IMR-90 (cell line): ENCODE data around the gene CYP2J2. TPM values are rescaled to one million over a fixed set of nuclear protein-coding genes. Genes with fewer than 3 reads are reported as not detected.

Experiments used
- ATAC-seq: fragments of 200-7000 bp; cut with Tn5 transposase; 2 replicates; pipeline ENCODE4 v1.9.1; 2020; ENCODE audit warnings: low read depth, mild to moderate bottlenecking, moderate library complexity
- BruUV-seq: library from RNA; stranded (reverse); fragments of 400-500 nt; replicated peaks from 2 replicates; lab custom pipeline; 2021; lab: Mats Ljungman, UMichigan
- CTCF ChIA-PET: fragments of 300-600 bp; formaldehyde crosslinking; extraction: SDS; loops from one replicate; lab custom pipeline; 2021; ENCODE audit warnings: antibody characterized with exemption; lab: Yijun Ruan, JAX
- POLR2A ChIA-PET: fragments of 300-600 bp; sonication (Branson Sonifier 250); formaldehyde crosslinking; loops from one replicate; lab custom pipeline; 2022; ENCODE audit warnings: antibody characterized with exemption; ENCODE audit not compliant: unreplicated experiment; lab: Charles Lee
- DNase-seq: peaks from one replicate; pipeline ENCODE4 v3.0.0; 2013
- H2AFZ ChIP-seq: replicated peaks from 2 replicates; pipeline ENCODE3; 2013; ENCODE audit warnings: low read length, mild to moderate bottlenecking; ENCODE audit not compliant: poor library complexity
- H2AK5ac ChIP-seq: 2 replicates; pipeline ENCODE4 v1.6.1; 2013; ENCODE audit warnings: low read depth, low read length, inconsistent platforms
- H2AK9ac ChIP-seq: replicated peaks from 2 replicates; pipeline ENCODE3; 2013; ENCODE audit warnings: mild to moderate bottlenecking, low read depth, low read length, moderate library complexity; ENCODE audit not compliant: poor library complexity
- H2BK120ac ChIP-seq: 2 replicates; pipeline ENCODE4 v1.6.1; 2013; ENCODE audit warnings: low read depth, low read length, inconsistent platforms
- H2BK15ac ChIP-seq: 3 replicates; pipeline ENCODE4 v1.6.1; 2013; ENCODE audit warnings: low read depth, low read length, inconsistent platforms
- H2BK20ac ChIP-seq: 2 replicates; pipeline ENCODE4 v1.6.1; 2013; ENCODE audit warnings: low read depth, mild to moderate bottlenecking, inconsistent platforms, low read length, moderate library complexity
- H2BK5ac ChIP-seq: 2 replicates; pipeline ENCODE4 v1.6.1; 2013; ENCODE audit warnings: mild to moderate bottlenecking, low read depth, low read length, inconsistent platforms; ENCODE audit not compliant: poor library complexity, severe bottlenecking
- H3K14ac ChIP-seq: replicated peaks from 2 replicates; pipeline ENCODE4 v1.6.1; 2013; ENCODE audit warnings: low read depth, low read length, inconsistent platforms
- H3K18ac ChIP-seq: 2 replicates; pipeline ENCODE4 v1.6.1; 2013; ENCODE audit warnings: low read depth, low read length, control low read depth
- H3K23ac ChIP-seq: 2 replicates; pipeline ENCODE4 v1.6.1; 2013; ENCODE audit warnings: low read depth, low read length, inconsistent platforms
- H3K27ac ChIP-seq: 2 replicates; pipeline ENCODE4 v1.5.1; 2013; ENCODE audit warnings: mild to moderate bottlenecking, control low read depth, low read length; ENCODE audit not compliant: insufficient read depth
- H3K27me3 ChIP-seq: 2 replicates; pipeline ENCODE4 v1.6.1; 2013; ENCODE audit warnings: low read length; ENCODE audit not compliant: control insufficient read depth, insufficient read depth
- H3K36me3 ChIP-seq: 2 replicates; pipeline ENCODE4 v1.6.1; 2013; ENCODE audit warnings: low read length, mixed read lengths; ENCODE audit not compliant: control insufficient read depth, insufficient read depth
- H3K4ac ChIP-seq: 2 replicates; pipeline ENCODE4 v1.6.1; 2013; ENCODE audit warnings: low read depth, low read length, inconsistent platforms
- H3K4me1 ChIP-seq: 2 replicates; pipeline ENCODE4 v1.6.1; 2013; ENCODE audit warnings: low read length, mixed read lengths; ENCODE audit not compliant: control insufficient read depth, insufficient read depth
- H3K4me2 ChIP-seq: 2 replicates; pipeline ENCODE4 v1.6.1; 2013; ENCODE audit warnings: low read depth, mild to moderate bottlenecking, control low read depth, low read length, moderate library complexity
- H3K4me3 ChIP-seq: 2 replicates; pipeline ENCODE4 v1.5.1; 2013; ENCODE audit warnings: low read depth, mild to moderate bottlenecking, control low read depth, low read length, moderate library complexity; ENCODE audit not compliant: insufficient read depth
- H3K56ac ChIP-seq: 2 replicates; pipeline ENCODE4 v1.6.1; 2013; ENCODE audit warnings: low read length, inconsistent platforms; ENCODE audit not compliant: insufficient read depth; ENCODE audit errors: extremely low read depth
- H3K79me1 ChIP-seq, 2 experiments: 2 replicates each; pipeline ENCODE4 v1.6.1; 2013; ENCODE audit warnings: low read length in 2 of 2, inconsistent platforms in 1 of 2, low read depth in 1 of 2
- H3K9ac ChIP-seq: 2 replicates; pipeline ENCODE4 v1.6.1; 2013; ENCODE audit warnings: low read depth, low read length, control low read depth
- H3K9me1 ChIP-seq: 2 replicates; pipeline ENCODE4 v1.6.1; 2013; ENCODE audit warnings: low read length, inconsistent platforms; ENCODE audit not compliant: insufficient read depth
- H3K9me3 ChIP-seq: 2 replicates; pipeline ENCODE4 v1.6.1; 2013; ENCODE audit warnings: low read length; ENCODE audit not compliant: control insufficient read depth, insufficient read depth
- H4K20me1 ChIP-seq: 2 replicates; pipeline ENCODE4 v1.6.1; 2013; ENCODE audit warnings: low read length, inconsistent platforms; ENCODE audit not compliant: insufficient read depth
- H4K5ac ChIP-seq: 2 replicates; pipeline ENCODE4 v1.6.1; 2013; ENCODE audit warnings: mild to moderate bottlenecking, low read depth, low read length, control low read depth
- H4K8ac ChIP-seq, 2 experiments: 2 replicates each; pipeline ENCODE4 v1.6.1; 2013; ENCODE audit warnings: low read depth in 2 of 2, low read length in 2 of 2, control low read depth in 1 of 2, inconsistent platforms in 1 of 2
- H4K91ac ChIP-seq: 2 replicates; pipeline ENCODE4 v1.6.1; 2013; ENCODE audit warnings: low read depth, low read length, inconsistent platforms; ENCODE audit not compliant: insufficient read depth
- CEBPB ChIP-seq: IDR thresholded peaks from 2 replicates; pipeline ENCODE4 v1.6.1; 2012; ENCODE audit warnings: low read depth, low read length, improper control_type of control experiment
- FOS ChIP-seq: fragments of 150-350 bp; IDR thresholded peaks from 2 replicates; pipeline ENCODE4 v1.6.1; 2016; ENCODE audit warnings: low read depth, low read length
- MAFK ChIP-seq: IDR thresholded peaks from 2 replicates; pipeline ENCODE4 v1.6.1; 2012; ENCODE audit warnings: low read depth, low read length, improper control_type of control experiment
- MAZ ChIP-seq: IDR thresholded peaks from 2 replicates; pipeline ENCODE4 v1.6.1; 2012; ENCODE audit warnings: low read depth, mild to moderate bottlenecking, low read length, improper control_type of control experiment, moderate library complexity, borderline replicate concordance
- MXI1 ChIP-seq: IDR thresholded peaks from 2 replicates; pipeline ENCODE4 v1.6.1; 2012; ENCODE audit warnings: low read depth, mild to moderate bottlenecking, low read length, moderate library complexity, borderline replicate concordance
- NFE2L2 ChIP-seq: fragments of 150-350 bp; IDR thresholded peaks from 2 replicates; pipeline ENCODE4 v1.6.1; 2016; ENCODE audit warnings: low read depth, mild to moderate bottlenecking, low read length
- RAD21 ChIP-seq: IDR thresholded peaks from 2 replicates; pipeline ENCODE4 v1.6.1; 2012; ENCODE audit warnings: low read length, improper control_type of control experiment
- RFX5 ChIP-seq: IDR thresholded peaks from 2 replicates; pipeline ENCODE4 v1.8.0; 2012; ENCODE audit warnings: low read depth, mild to moderate bottlenecking, low read length, moderate library complexity
- SMC3 ChIP-seq: fragments of 150-350 bp; IDR thresholded peaks from 2 replicates; pipeline ENCODE4 v1.6.1; 2016; ENCODE audit warnings: low read depth, mild to moderate bottlenecking, antibody characterized with exemption, low read length, moderate library complexity
- WGBS, 2 experiments: methylation state at CpG; one replicate each; pipeline versions ENCODE4 v1.1.5 to v1.1.7; 2013; ENCODE audit warnings: missing lambda C conversion rate in 2 of 2; ENCODE audit not compliant: insufficient read length in 1 of 2; ENCODE audit errors: extremely low coverage in 2 of 2; 5-methylcytosine and 5-hydroxymethylcytosine counted together
- dilution Hi-C: fragments of 300-500 bp; cut with HindIII; formaldehyde crosslinking; loops from one replicate; pipeline ENCODE4 v1.14.3; 2018; ENCODE audit warnings: low sequenced_read_pairs; ENCODE audit not compliant: unreplicated experiment
- in situ Hi-C: fragments of 300-500 bp; cut with MboI; formaldehyde crosslinking; loops from 3 replicates; pipeline ENCODE4 v1.14.3; 2019; ENCODE audit warnings: low sequenced_read_pairs, inconsistent platforms, mixed read lengths
- intact Hi-C: fragments of 100-400 bp; cut with micrococcal nuclease; formaldehyde crosslinking; loops from 2 replicates; pipeline ENCODE4 v1.10.0; 2022
- polyA plus RNA-seq, 3 experiments: library from polyadenylated mRNA; depleted of rRNA; stranded (reverse); fragments of >200 nt; gene quantifications; 2 replicates each; pipeline ENCODE4 v1.2.3, GENCODE V29; 2012; ENCODE audit warnings: low replicate concordance in 1 of 3
- total RNA-seq: library from RNA; depleted of rRNA; stranded (reverse); fragments of >200 nt; gene quantifications from 2 replicates; pipeline ENCODE4 v1.2.3, GENCODE V29; 2012
- TF ChIP-seq, protein P1 (sequence below): conservative IDR thresholded peaks from 2 replicates; pipeline ENCODE4 v1.5.1; 2012; ENCODE audit warnings: mild to moderate bottlenecking, low read depth, low read length, improper control_type of control experiment

The CYP2J2 gene
- total and polyA plus RNA-seq, 2 of the 4 experiments (the other 2 are of a cell fraction), result 0.18 TPM; not detected in 1

GRCh38 chr1:59947047-59947938 is 20.7 kb upstream of the CYP2J2 start:
- Histone ChIP-seq H2BK5ac (no peak overlapping the region), H3K9me3 (no peaks in the 10 kb centered on the region), H3K18ac (no peak overlapping the region), H3K56ac (no peak overlapping the region), H3K14ac (no peak overlapping the region), H3K36me3 (no peaks in the 10 kb centered on the region), H2BK120ac (no peak overlapping the region), H3K9me1 (no peaks in the 10 kb centered on the region), H3K9ac (no peak overlapping the region), H3K4me2 (no peak overlapping the region), H4K20me1 (no peaks in the 10 kb centered on the region), H4K91ac (no peak overlapping the region), H3K27me3 (no peaks in the 10 kb centered on the region; the same call in 1 of the 2 replicates), H2AFZ (no peak overlapping the region), H3K27ac (no peak overlapping the region), H4K5ac (no peak overlapping the region), H2AK5ac (no peak overlapping the region), H3K4me1 (no peaks in the 10 kb centered on the region), H2BK20ac (no peak overlapping the region), H3K4ac (no peak overlapping the region), H3K4me3 (no peak overlapping the region), H2AK9ac (no peak overlapping the region), H4K8ac (no peak overlapping the region), H3K23ac (no peak overlapping the region), H2BK15ac (no peak overlapping the region), H3K79me1 (no peaks in the 10 kb centered on the region)
- dilution Hi-C loops (no loop called here), in situ Hi-C loops (loop anchor here (25.0 kb wide), 1 partner anchor 1210 kb away; no protein-coding TSS in a partner anchor), intact Hi-C loops (loop anchor here (1.0 to 5.0 kb wide), 8 partner anchors 68 to 1430 kb away; partner anchors contain the start of genes FGGY and JUN)
- BruUV-seq, result no TSS peak
- peak; percentile 63 for DNase-seq
- TF ChIP-seq FOS (no peak), MXI1 (no peak), MAZ (no peak), NFE2L2 (no peak), MAFK (no peak), RAD21 (peak; percentile 81), RFX5 (no peak), SMC3 (peak; percentile 68), CEBPB (no peak)
- TF ChIP-seq, protein P1, sequence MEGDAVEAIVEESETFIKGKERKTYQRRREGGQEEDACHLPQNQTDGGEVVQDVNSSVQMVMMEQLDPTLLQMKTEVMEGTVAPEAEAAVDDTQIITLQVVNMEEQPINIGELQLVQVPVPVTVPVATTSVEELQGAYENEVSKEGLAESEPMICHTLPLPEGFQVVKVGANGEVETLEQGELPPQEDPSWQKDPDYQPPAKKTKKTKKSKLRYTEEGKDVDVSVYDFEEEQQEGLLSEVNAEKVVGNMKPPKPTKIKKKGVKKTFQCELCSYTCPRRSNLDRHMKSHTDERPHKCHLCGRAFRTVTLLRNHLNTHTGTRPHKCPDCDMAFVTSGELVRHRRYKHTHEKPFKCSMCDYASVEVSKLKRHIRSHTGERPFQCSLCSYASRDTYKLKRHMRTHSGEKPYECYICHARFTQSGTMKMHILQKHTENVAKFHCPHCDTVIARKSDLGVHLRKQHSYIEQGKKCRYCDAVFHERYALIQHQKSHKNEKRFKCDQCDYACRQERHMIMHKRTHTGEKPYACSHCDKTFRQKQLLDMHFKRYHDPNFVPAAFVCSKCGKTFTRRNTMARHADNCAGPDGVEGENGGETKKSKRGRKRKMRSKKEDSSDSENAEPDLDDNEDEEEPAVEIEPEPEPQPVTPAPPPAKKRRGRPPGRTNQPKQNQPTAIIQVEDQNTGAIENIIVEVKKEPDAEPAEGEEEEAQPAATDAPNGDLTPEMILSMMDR, result peak; percentile 83
- POLR2A ChIA-PET, result no interaction called here
- ATAC-seq, result peak; percentile 99
- WGBS, 2 experiments, result 0% methylated on average over 1 of the region's 6 CpGs; no CpG with 5 or more reads in 1 of the 2 experiments
- CTCF ChIA-PET, result interaction anchor here (0.5 to 1.8 kb wide), 28 partner anchors 9 to 1837 kb away, joined by 3 to 9 read pairs (median 3); no protein-coding TSS in a partner anchor
